NCI-H446 (cell line): ENCODE measurements around the gene NAT10.
"Not testable (repeated sequence)": the region's sequence is repeated elsewhere in the genome, so short reads cannot be mapped to it uniquely, and the experiment has no call there.

Source experiments
- DNase-seq, 2 experiments: peaks; one replicate each; lab custom pipeline; 2025; lab: John Stamatoyannopoulos, UW

Gene NAT10

GRCh38 chr11:34168642-34169420, 63.4 kb downstream of the NAT10 start:
- DNase-seq: no peak

- DNase-seq: no peak
These were observed 64.3 kb downstream of the NAT10 start for GRCh38 chr11:34169686-34170085.

GRCh38 chr11:34173050-34173449, 67.6 kb downstream of the NAT10 start:
- DNase-seq: no peak

GRCh38 chr11:34174412-34175041, 69.1 kb downstream of the NAT10 start:
- peak; percentile 55 to 82 for DNase-seq

GRCh38 chr11:34175284-34176019, 70.0 kb downstream of the NAT10 start:
- no peak for DNase-seq

- DNase-seq: peak; percentile 29 to 34
These were observed 71.4 kb downstream of the NAT10 start for GRCh38 chr11:34176751-34177209.

GRCh38 chr11:34178209-34178821, 72.9 kb downstream of the NAT10 start:
- no peak for DNase-seq

- DNase-seq: peak in 1 of 2 experiments; percentile 47
These were observed 73.7 kb downstream of the NAT10 start for GRCh38 chr11:34179026-34179675.

GRCh38 chr11:34180040-34180813, 74.8 kb downstream of the NAT10 start:
- DNase-seq: peak; percentile 64 to 69

GRCh38 chr11:34180814-34181165, 75.4 kb downstream of the NAT10 start:
- not testable (repeated sequence) for DNase-seq

GRCh38 chr11:34181251-34181650, 75.8 kb downstream of the NAT10 start:
- DNase-seq: no peak

- DNase-seq: peak in 1 of 2 experiments; percentile 46
These were observed 76.5 kb downstream of the NAT10 start for GRCh38 chr11:34181856-34182405.

- DNase-seq: no peak
These were observed 77.0 kb downstream of the NAT10 start for GRCh38 chr11:34182425-34182824.

GRCh38 chr11:34182921-34183685, 77.7 kb downstream of the NAT10 start:
- DNase-seq: no peak

- DNase-seq: no peak
These were observed 78.5 kb downstream of the NAT10 start for GRCh38 chr11:34183848-34184391.

GRCh38 chr11:34184505-34185015, 79.1 kb downstream of the NAT10 start:
- peak in 1 of 2 experiments; percentile 42 for DNase-seq

GRCh38 chr11:34185926-34186841, 80.8 kb downstream of the NAT10 start:
- DNase-seq: peak in 1 of 2 experiments; percentile 82

GRCh38 chr11:34188181-34188580, 82.8 kb downstream of the NAT10 start:
- no peak for DNase-seq
